NCI-H1417 treated with DMSO at 0.1 percent for 48 hours (cell line): ENCODE measurements around the gene CRIP1.

Experiments used
- DNase-seq: peaks from one replicate; lab custom pipeline; 2025; lab: John Stamatoyannopoulos, UW

Gene CRIP1

GRCh38 chr14:105480807-105481801 is 5.6 kb upstream of the CRIP1 start:
- DNase-seq = peak; percentile 78

DNA sequence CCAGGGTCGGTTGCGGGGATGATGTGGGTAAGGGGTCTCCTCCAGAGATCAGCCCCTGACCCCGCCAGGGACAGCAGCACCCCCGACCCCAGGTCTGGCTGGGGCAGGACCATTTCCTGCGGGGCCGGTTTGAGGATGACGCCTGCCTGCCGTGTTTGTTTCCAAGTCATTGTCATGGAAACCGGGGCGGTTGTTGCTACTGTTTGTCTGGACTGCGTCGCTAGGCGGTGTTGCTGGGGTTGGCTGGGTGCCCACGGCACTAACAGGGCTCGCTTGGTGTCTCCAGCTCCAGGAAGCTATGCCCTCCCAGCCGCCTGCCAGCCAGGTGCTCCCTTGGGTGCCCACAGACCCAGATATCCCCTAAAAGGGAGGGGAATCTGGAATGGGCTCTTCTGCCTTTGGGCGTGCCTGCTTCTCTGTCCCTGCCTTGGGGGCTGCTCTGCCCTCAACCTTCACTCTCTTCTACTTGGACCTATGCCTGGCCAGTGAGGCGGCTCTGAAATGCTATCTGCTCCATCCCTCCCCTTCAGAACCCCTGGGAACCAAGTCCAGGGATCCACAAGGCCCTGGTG is 4.7 kb upstream of the CRIP1 start:
- DNase-seq = peak; percentile 84

DNA sequence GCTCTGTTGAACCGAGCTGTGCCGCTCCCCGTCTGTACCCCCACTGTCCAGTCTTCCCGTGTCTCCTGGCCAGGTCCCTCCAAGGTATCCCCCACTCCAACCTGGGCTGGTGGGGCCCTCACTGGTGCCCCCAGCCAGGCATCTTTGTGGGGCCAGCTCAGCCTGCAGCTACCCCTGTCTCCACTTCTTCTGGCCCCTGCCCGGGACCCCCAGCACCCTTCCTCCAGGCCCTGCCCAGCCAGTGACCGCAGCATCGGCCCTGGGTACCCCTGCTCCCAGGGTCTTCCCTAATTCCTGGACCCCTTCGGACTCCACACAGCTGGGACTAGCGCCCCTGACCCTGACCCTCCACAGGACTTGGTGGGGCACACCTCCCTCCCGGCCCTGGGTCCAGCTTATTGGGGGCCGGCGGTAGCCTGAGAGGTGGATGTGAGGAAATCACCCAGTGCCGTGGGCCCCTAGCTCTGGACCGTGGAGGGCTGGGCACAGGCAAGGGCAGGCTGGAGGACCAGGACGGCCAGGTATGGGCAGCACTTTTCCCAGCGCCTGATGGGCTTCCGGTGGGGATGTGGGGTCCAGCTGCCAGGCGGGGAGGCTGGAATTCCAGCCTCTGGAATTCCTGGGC is 4.1 kb upstream of the CRIP1 start:
- DNase-seq = no peak

DNA sequence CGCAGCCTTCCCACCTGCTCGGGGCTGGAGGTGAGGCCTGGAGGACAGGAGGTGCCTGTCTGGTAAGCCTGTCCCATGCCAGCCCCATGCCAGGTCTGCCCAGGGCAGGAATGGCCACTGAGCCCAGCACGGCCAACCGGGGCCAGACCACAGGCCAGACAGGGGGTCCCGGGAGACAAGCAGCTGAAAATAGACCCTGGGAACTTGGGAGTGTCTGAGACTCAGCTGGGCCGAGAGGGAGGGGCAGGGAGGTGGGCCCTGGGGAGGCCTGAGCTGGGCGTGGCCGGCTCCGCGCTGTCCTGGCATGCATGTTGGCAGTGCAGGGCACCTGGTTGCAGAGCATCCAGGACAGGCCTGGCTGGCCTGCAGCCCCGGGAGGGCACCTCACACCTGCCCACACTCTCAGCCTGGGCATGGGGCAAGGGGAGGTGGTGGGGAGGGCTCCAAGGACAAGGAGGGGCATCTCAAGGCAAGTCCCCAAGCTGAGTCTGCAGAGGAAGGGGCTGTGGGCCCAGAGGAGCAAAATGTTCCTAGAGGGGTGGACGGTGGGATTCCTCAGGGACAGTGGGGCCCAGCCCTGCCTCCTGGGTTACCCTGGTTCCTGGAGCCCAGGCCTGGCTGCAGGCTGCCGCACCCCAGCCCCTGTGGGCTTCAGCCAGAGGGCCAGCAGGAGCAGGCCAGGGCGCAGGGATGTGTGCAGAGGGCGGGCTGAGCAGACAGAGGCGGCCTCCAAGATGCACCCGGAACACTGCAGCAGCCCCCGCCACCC is 3.2 kb upstream of the CRIP1 start:
- no peak for DNase-seq

DNA sequence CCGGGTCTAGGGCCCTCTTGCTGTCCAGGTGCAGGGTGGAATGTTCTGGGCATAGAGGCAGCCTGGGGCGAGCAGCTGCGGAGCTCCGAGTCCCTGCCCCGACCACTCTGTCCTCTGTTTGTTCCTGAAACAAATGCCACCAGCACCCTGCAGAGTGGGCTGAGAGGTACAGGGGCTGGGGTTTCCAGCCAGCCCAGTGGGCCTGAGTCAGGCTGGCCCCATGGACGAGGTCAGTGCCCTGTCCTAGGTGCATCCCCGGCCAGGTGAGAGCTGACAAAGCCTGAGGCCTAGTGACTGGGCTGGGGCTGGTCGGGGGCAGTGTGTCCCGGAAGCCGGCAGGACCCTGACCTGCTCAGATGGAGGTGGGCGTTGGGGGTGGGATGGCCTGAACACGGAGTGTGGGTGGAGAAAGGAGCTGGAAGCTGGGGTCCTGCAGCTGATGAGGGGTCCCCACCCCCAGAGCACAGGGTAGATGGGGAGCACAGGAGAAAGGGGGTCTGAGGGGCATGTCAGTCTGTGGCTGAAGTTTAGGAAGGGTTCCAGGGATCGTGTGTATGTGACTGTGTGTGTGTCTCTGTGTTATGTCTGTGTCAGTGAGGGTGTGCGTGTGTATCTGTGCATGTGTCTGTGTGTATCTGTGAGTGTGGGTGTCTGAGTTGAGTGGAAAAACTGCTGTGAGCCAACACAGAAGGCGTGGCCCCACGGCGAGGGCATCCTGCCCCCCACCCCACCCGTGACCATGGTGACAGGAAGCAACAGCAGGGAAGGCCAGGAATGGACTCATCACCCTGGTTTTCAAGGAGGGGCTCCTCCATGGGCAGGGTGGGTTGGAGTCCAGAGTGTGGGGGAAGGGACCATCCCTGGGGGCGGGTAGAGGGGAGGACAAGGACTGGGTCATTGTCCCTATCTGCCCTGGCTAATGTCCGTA is 2.4 kb upstream of the CRIP1 start:
- DNase-seq = no peak

- no peak for DNase-seq
Observed at GRCh38 chr14:105484997-105485393, 1.7 kb upstream of the CRIP1 start.

DNA sequence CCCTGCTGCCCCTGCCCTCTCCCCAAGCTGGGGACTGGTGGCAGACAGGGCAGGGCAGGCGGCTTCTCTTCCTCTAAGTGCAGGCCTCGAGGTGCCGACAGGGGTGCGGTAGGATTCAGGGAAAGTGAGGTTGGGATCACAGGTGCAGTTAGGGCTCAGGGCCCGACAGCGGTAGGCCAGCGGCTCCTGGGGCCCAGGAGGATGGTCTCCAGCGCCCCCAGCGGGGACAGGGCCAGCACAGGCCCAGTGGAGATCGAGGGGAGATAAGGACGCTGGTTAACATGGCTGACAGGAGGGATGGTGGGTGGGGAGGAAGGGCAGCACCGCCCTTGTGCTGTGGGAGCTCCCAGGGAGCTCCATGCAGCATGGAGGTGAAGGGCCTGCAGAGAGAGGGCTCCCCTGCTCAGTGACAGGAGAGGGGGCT is 935 bp upstream of the CRIP1 start:
- DNase-seq = no peak

GRCh38 chr14:105486974-105487448 is 325 bp downstream of the CRIP1 start:
- DNase-seq = no peak

DNA sequence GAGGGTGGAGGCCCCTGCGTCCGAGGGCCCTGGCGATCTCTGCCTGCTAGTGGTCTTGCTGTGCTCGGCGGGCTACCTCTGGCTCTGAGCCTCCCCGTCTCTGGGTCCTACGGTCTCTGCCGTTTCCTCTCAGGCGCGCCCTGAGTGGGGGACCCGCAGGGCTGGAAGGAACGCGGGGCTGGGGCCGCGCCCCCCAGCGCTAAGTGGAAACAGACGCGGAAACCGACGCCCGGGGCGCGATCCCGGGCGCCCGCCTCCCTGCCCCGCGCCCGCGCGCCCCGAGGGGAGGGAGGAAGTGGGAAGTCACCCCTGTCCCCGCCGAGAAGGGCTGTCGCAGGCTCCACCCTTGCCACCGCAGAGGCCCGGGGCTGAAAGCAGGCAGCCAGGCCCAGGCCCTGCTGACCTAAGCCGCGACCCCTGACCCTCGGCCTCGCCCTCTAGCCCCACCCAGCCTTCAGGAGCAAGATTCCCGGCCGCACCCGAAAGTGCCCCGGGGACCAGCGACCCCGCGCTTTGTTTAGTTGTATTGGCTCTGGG is 831 bp downstream of the CRIP1 start:
- DNase-seq = no peak

- DNase-seq = no peak
Observed at GRCh38 chr14:105487986-105488777, 1.5 kb downstream of the CRIP1 start.

DNA sequence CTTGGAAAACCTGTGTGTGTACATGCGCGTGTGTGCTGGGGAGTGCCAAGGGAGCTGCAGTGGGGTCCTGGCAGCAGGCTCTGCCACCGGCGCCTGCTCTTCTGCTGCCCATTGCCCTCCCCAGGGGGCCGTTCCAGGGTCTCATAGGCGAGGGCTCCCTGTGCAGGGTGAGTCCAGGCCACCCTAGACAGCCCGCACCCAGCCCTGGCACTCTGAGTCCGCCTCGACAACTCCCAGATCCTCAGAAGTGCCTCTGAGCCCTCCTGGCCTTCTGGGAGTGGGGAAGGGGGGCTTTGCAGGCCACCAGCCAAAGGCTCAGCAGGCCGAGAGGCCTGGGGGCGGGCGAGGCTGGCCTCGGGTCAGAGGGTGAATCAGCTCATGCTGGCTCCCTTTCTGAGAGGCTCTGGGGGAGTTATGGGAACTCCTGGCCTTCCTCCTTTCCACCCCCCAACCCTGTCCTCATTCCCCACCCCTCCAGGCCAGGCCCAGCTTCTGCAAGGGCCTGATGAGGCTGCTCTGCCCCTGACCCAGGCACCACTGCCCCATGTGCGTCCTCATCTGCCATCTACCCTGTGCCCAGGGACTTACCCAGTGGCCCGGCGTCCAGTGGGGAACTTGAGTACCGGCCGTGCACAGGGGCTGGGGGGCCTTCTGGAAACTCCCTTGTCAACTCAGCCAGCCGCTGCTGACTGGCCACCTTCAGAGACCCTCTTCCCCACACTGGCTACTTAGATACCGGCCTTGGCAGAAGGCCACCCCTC is 2.3 kb downstream of the CRIP1 start:
- no peak for DNase-seq

- DNase-seq = peak; percentile 86
Observed at GRCh38 chr14:105489542-105490266, 3.0 kb downstream of the CRIP1 start.

DNA sequence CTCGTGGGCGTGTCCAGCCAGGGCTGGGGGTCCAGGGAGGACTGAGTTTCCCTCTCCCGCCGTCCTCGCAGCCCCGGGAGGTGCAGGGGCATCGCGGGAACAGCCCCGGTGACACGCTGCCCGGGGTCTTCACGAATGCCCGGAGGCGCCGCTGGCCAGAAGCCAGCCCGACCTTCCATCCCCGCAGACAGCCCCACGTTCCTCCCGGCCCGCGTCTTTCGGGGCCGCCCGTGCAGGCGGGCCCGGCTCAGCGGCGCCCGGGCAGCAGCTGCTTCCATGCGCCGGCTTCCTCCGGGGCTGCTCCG is 3.5 kb downstream of the CRIP1 start:
- no peak for DNase-seq

GRCh38 chr14:105490572-105491365 is 4.1 kb downstream of the CRIP1 start, which contains the start of gene TEDC1:
Gene TEDC1 (plus strand): TSS chr14:105491246. CDS start chr14:105491376, 130 bp downstream.
- peak; percentile 100 for DNase-seq

DNA sequence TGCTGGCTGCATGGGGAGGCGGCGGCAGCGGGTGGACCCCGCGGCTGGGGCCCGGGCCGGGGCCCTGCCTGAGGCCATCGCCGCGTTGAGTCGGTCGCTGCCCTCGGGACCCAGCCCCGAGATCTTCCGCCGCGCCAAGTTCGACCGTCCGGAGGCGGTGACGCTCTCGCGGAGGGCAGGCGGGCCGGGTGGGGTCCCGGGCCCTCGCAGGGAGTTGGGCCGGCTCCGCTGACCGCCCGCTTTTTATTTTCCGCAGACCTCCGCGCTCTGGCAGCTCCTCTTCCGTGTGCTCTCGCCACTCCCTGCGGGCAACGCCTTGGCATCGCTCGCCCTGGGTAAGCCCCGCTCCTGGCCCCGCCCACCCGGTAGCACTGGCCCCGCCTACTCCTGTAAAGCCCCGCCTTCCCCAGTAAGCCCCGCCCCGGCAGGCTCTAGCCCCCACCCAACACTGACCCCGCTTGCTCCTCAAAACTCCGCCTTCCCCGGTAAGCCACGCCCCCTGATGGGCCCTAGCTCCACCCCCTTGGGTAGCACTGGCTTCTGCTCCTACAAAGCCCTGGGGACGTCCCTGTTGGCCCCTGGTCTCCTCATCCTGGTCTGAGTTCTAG is 4.8 kb downstream of the CRIP1 start:
- no peak for DNase-seq

- DNase-seq = no peak
Observed at GRCh38 chr14:105492031-105492970, 5.6 kb downstream of the CRIP1 start.
